Adipocyte (in vitro differentiated cells): ENCODE data around the gene CIP2A.
A peak's percentile ranks its signal among the peaks of the same experiment; 100 is the strongest.
"Not testable (repeated sequence)": the region's sequence is repeated elsewhere in the genome, so short reads cannot be mapped to it uniquely, and the experiment has no call there.

Experiments used
- DNase-seq: peaks from one replicate; pipeline ENCODE4 v3.0.0-alpha.2; 2015; ENCODE audit warnings: low read depth
- H3K27me3 ChIP-seq: replicated peaks from 2 replicates; pipeline ENCODE4 v1.7.0; 2013; ENCODE audit warnings: mild to moderate bottlenecking, low read length, moderate library complexity; ENCODE audit not compliant: control insufficient read depth, insufficient read depth
- H3K36me3 ChIP-seq: 2 replicates; pipeline ENCODE4 v1.7.0; 2013; ENCODE audit warnings: low read length, mild to moderate bottlenecking, moderate library complexity; ENCODE audit not compliant: control insufficient read depth, insufficient read depth, severe bottlenecking
- H3K4me1 ChIP-seq: 2 replicates; pipeline ENCODE4 v1.7.0; 2013; ENCODE audit warnings: mild to moderate bottlenecking, low read length, moderate library complexity; ENCODE audit not compliant: control insufficient read depth, insufficient read depth
- H3K4me3 ChIP-seq: 2 replicates; pipeline ENCODE4 v1.7.0; 2013; ENCODE audit warnings: mild to moderate bottlenecking, low read length, moderate library complexity
- H3K9ac ChIP-seq: 2 replicates; pipeline ENCODE4 v1.7.0; 2013; ENCODE audit warnings: mild to moderate bottlenecking, low read length, moderate library complexity
- H3K9me3 ChIP-seq: 2 replicates; pipeline ENCODE4 v1.7.0; 2013; ENCODE audit warnings: mild to moderate bottlenecking, low read length, moderate library complexity; ENCODE audit not compliant: control insufficient read depth

Gene CIP2A

DNA sequence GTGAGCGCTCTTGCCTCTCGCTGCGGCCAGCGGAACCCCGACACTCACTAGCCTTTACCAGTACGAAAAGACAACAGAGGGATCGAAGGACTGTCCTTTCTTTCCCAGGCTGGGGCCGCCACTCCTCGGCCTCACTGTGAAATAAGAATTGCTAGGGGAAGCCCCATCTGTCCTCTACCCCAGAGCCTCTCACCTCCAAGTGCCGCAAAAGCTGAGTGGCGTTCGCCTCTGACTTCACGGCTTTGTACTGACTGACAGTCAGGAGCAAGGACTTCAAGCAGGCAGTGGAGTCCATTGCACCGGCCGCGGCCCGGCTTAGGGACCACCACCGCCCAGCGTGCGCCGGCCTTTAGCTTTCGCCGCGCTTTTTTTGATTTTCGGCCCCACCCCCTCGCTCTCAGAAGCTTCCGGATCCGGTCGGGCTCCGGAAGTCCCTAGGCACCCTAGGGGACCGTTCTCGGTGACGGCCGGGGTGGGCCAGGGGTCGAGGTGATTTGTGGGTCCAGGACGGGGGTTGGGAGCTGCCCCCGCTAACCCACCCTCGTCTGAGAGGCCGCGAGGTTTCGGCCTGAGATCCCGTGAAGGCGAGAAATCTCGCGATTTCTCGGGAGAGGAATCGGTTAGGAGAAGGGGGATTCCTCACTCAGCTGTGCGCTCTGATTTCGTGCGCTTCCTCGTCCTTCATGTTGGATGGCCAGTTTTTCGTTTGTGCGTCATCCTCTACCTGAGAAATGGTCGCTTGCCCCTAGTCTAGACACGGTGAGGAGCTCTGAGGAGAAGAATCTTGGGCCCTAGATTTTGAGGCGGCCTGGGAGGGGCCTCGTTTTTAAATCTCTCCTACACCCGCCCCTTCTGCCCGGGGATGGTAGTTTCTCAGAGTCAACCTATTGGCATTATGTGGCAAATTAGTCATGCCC lies at the start of gene CIP2A, which contains the start of gene DZIP3:
TSS of gene CIP2A (minus strand) at position 358 of the 917 bp plus-strand sequence. CDS start at position 295, 63 bp downstream.
TSS of gene DZIP3 (plus strand) at position 642 of the 917 bp plus-strand sequence. CDS start 15,685 bp downstream, outside the sequence.
- H3K9me3 ChIP-seq = no peaks in the 10 kb centered on the region
- H3K4me1 ChIP-seq = peaks cover 9% of the 10 kb centered on the region
- H3K36me3 ChIP-seq = no peaks in the 10 kb centered on the region
- DNase-seq = peak; percentile 96
- H3K27me3 ChIP-seq = no peaks in the 10 kb centered on the region
- peak within 1 kb of the TSS; percentile 96 for H3K4me3 ChIP-seq
- H3K9ac ChIP-seq = peak within 1 kb of the TSS; percentile 95

DNA sequence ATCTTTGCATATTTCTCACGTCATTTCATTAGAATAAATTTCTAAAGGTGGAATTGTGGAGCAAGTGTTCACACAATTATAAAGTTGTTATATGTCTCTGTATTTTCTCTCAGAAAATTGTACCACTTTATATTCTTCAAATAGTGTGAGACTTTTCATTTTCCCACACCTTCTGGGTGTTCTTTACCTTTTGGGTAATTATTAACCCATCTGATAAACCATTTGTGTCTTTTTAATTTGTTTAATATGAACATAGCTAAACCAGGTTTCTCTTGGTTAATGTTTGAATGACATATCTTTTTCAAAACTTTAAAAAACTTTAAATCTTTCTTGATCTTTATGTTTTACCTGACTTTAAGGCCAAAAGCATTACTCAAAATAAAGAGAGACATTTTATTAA lies 40.7 kb upstream of the CIP2A start:
- no peaks in the 10 kb centered on the region for H3K4me1 ChIP-seq
- no peak overlapping the region for H3K9ac ChIP-seq
- no peak for DNase-seq
- H3K36me3 ChIP-seq = peaks cover 17% of the 10 kb centered on the region
- no peaks in the 10 kb centered on the region for H3K9me3 ChIP-seq
- no peak overlapping the region for H3K4me3 ChIP-seq
- no peaks in the 10 kb centered on the region for H3K27me3 ChIP-seq

DNA sequence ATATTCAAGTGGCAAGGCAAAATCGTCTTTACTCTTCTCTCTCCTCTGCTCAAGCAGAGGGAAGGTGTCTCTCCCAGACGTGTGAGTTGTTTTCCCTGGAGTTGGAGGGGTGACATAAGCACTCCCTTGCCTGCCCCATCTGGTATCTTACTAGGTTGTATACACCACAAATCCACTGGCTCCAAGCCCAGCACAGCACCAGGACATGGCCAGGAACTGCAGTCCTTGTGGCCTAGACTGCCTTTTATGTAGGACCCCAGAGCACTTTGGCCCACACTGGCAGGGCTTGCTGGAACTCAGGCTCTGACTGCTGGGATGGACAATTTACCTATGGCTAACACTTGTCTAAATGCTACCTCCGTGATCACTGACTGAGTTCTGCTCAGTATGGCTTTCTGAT lies 34.3 kb upstream of the CIP2A start:
- no peak overlapping the region for H3K9ac ChIP-seq
- peaks cover 8% of the 10 kb centered on the region for H3K36me3 ChIP-seq
- no peak overlapping the region for H3K4me3 ChIP-seq
- H3K9me3 ChIP-seq = no peaks in the 10 kb centered on the region
- no peak for DNase-seq
- H3K27me3 ChIP-seq = no peaks in the 10 kb centered on the region
- H3K4me1 ChIP-seq = no peaks in the 10 kb centered on the region

DNA sequence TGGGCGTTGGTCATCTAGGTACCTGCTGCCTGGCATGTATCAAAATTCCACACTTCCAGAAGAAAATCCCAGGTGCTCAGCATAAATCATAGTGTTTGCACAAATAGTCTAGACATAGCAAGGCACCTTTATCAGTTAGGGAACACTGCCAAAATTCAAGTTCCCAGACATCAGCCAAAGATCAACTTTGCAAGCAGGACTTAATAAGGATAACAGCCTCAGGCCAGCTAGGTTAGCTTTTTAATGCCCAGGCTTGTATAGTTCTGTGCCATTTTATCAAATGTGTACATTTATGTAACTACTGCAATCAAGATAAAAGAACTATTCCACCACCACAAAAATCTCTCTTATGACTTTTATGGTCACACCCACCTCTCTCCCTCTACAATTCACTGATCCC lies 31.0 kb upstream of the CIP2A start:
- H3K4me1 ChIP-seq = no peaks in the 10 kb centered on the region
- no peak for DNase-seq
- H3K9me3 ChIP-seq = no peaks in the 10 kb centered on the region
- no peaks in the 10 kb centered on the region for H3K36me3 ChIP-seq
- H3K4me3 ChIP-seq = no peak overlapping the region
- no peak overlapping the region for H3K9ac ChIP-seq
- H3K27me3 ChIP-seq = no peaks in the 10 kb centered on the region

DNA sequence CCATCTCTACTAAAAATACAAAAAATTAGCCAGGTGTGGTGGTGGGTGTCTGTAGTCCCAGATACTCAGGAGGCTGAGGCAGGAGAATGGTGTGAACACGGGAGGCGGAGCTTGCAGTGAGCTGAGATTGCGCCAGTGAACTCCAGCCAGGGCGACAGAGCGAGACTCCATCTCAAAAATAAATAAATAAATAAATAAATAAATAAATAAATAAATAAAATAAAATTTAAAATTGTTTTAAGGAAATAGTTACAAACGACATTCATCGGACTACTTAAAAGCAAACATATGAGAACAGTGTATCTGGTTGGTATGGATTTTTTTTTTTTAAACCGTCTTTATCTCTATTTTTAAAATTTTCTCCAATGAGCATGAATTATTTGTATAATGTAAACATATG lies 26.9 kb upstream of the CIP2A start:
- not testable (repeated sequence) for H3K27me3 ChIP-seq, H3K9me3 ChIP-seq, H3K9ac ChIP-seq, H3K4me1 ChIP-seq, H3K4me3 ChIP-seq, DNase-seq, H3K36me3 ChIP-seq

DNA sequence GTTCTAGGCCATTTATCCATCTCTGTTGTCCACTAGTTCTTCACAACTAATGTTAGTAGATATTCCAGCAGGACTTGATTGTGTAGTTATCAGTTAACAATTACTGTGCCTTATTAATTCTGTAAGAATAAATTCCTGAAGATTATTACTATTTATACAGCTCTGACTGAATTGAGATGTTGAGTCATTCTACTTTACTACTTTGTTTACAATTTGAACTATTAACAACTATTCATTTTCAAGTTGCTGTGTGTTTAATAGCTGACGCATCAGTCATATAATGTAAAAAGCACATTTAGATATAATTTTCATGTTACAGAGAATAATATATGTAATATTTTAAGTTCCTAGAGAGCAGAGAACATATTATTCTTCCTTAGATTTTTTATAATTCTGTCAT lies 21.4 kb upstream of the CIP2A start:
- DNase-seq = no peak
- Histone ChIP-seq H3K36me3 (peaks cover 11% of the 10 kb centered on the region), H3K9ac (no peak overlapping the region), H3K27me3 (no peaks in the 10 kb centered on the region), H3K4me1 (no peaks in the 10 kb centered on the region), H3K4me3 (no peak overlapping the region), H3K9me3 (no peaks in the 10 kb centered on the region)

DNA sequence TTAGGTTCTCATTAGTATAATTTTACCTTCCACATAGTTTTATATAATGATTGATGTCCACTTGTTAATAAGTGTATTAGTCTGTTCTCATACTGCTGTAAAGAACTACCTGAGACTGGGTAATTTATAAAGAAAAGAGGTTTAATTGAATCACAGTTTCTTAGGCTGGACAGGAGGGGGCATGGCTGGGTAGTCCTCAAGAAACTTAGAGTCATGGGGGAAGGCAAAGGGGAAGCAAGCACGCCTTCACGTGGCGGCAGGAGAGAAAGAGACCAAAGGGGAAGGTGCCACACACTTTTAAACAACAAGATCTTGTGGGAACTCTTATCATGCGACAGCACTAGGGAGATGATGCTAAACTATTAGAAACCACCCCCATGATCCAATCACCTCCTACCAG lies 19.5 kb upstream of the CIP2A start:
- Histone ChIP-seq H3K9me3 (no peaks in the 10 kb centered on the region), H3K4me3 (no peak overlapping the region), H3K4me1 (peaks cover 3% of the 10 kb centered on the region), H3K27me3 (no peaks in the 10 kb centered on the region), H3K36me3 (peaks cover 5% of the 10 kb centered on the region), H3K9ac (no peak overlapping the region)
- DNase-seq = no peak

DNA sequence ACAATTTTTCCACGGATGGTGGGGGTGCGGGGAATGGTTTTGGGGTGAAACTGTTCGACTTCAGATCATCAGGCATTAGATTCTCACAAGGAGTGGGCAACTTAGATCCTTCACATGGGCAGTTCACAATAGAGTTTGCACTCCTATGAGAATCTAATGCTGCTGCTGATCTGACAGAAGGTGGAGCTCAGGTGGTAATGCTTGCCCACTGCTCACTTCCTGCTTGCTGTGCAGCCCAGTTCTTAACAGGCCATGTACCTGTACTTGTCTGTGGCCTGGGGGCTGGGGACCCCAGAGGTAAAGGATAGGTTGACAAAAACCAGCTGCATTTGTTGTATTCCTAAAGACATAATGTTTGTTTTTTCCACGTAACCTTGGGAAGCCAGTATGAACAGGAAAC lies 16.3 kb upstream of the CIP2A start:
- DNase-seq = no peak
- Histone ChIP-seq H3K9ac (no peak overlapping the region), H3K9me3 (no peaks in the 10 kb centered on the region), H3K27me3 (no peaks in the 10 kb centered on the region), H3K4me1 (peaks cover 4% of the 10 kb centered on the region), H3K36me3 (peaks cover 3% of the 10 kb centered on the region), H3K4me3 (no peak overlapping the region)

DNA sequence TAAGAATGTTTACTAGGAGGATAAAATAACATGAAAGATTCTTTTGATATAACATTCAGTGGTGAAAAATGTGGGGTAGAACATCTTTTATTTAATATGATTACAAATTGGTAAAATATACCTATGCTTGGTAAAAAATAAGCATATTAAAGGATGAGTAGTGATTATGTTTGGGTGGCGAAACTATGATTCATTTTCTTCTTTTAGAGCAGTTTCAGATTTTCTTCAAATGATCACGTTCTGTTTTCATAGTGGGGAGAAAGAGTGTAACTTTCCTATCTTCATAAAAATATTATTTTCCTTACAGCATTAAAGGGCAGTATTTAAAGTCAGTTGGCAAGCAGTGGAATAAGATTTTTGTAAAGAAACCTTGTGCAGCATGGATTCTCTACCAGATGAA lies 15.8 kb upstream of the CIP2A start:
- Histone ChIP-seq H3K36me3 (no peaks in the 10 kb centered on the region), H3K27me3 (no peaks in the 10 kb centered on the region), H3K4me1 (peaks cover 4% of the 10 kb centered on the region), H3K9ac (no peak overlapping the region), H3K9me3 (no peaks in the 10 kb centered on the region), H3K4me3 (no peak overlapping the region)
- no peak for DNase-seq

DNA sequence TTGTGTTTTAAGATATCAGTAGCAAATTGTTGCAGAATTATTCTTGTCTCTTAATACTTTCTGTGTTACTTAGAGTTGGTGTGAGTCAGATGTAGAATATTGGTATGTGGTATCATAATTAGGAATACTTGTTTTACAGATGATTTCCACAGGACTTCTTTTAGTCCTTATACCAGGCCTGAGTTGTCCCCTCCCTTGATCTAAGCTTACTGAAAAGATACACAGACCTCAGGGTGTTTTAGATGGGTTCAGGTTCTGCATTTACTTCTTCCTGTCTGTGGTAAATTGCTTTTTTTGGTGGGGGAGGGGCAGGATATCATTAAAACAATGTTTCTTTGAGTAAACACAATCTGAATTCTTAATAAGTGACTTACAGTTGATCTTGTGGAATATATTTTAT lies 14.5 kb upstream of the CIP2A start:
- no peak overlapping the region for H3K4me3 ChIP-seq
- DNase-seq = peak; percentile 22
- peaks cover 4% of the 10 kb centered on the region for H3K4me1 ChIP-seq

DNA sequence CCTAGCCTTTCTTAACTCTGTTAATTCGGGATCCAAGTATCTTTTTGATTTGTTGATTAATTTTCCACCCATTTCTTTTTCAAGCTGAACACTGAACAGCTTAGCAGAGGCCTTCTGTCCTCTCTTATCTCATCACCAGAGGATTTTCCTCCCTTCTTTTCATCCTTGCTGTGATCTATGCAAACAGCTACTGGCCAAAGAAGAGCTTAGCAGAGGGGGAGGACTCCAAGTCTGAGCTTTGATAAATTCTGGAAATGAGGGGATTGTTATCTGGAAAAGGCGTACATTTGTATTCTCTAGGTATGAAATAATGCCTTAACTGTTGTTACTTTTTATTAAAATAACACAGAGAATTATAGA lies 13.7 kb upstream of the CIP2A start:
- Histone ChIP-seq H3K9me3 (no peaks in the 10 kb centered on the region), H3K27me3 (no peaks in the 10 kb centered on the region), H3K4me1 (peaks cover 4% of the 10 kb centered on the region), H3K36me3 (no peaks in the 10 kb centered on the region), H3K4me3 (no peak overlapping the region), H3K9ac (no peak overlapping the region)
- no peak for DNase-seq

More for the DNA sequence above, 14.5 kb upstream of the CIP2A start:
- H3K9me3 ChIP-seq = no peaks in the 10 kb centered on the region
- H3K27me3 ChIP-seq = no peaks in the 10 kb centered on the region
- H3K36me3 ChIP-seq = no peaks in the 10 kb centered on the region
- no peak overlapping the region for H3K9ac ChIP-seq
